OCI-LY7 (cell line): Measurements from ENCODE around the gene ZSWIM1.

Experiments used
- EZH2phosphoT487 ChIP-seq: fragments of 200-600 bp; sonication (generic); IDR thresholded peaks from 2 replicates; pipeline ENCODE4 v1.6.1; 2018; ENCODE audit warnings: low read depth, borderline replicate concordance, mild to moderate bottlenecking, mixed run types, antibody characterized with exemption, low read length, moderate library complexity, mixed read lengths
- TF ChIP-seq, protein P1 (sequence below): fragments of 200-600 bp; sonication (generic); conservative IDR thresholded peaks from 2 replicates; pipeline ENCODE4 v1.5.1; 2014; ENCODE audit warnings: mild to moderate bottlenecking, antibody characterized with exemption, low read length, moderate library complexity, mixed read lengths

DNA sequence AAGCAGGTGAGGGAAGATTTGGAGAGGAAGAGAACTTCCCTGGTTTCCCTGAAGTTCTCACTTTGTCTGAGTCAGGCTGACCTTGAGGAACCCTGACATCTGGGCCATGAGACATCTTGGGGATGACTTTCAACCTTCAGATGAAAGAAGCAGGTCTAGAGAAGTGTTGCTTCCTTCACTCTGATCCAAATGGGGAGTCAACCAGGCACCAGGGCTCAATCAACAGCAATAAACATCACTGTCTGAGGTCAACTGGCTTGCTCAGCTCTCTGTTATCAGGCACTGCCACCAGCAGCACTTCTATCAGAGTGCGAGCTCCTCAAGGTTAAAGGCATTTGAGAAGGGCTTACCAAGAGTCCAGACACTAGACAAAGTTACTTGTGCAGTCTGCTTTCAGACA is 30.1 kb upstream of the ZSWIM1 start:
- TF ChIP-seq, protein P1, sequence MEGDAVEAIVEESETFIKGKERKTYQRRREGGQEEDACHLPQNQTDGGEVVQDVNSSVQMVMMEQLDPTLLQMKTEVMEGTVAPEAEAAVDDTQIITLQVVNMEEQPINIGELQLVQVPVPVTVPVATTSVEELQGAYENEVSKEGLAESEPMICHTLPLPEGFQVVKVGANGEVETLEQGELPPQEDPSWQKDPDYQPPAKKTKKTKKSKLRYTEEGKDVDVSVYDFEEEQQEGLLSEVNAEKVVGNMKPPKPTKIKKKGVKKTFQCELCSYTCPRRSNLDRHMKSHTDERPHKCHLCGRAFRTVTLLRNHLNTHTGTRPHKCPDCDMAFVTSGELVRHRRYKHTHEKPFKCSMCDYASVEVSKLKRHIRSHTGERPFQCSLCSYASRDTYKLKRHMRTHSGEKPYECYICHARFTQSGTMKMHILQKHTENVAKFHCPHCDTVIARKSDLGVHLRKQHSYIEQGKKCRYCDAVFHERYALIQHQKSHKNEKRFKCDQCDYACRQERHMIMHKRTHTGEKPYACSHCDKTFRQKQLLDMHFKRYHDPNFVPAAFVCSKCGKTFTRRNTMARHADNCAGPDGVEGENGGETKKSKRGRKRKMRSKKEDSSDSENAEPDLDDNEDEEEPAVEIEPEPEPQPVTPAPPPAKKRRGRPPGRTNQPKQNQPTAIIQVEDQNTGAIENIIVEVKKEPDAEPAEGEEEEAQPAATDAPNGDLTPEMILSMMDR = no peak
- no peak for TF ChIP-seq EZH2phosphoT487
